Mesenchymal stem cell (in vitro differentiated cells and primary cell): ENCODE data around the gene VAX1.

ENCODE experiments used
- DNase-seq: peaks from one replicate; pipeline ENCODE4 v3.0.0-alpha.2; 2013
- H2AFZ ChIP-seq: one replicate; pipeline ENCODE4 v1.6.1; 2013; ENCODE audit warnings: low read depth, mild to moderate bottlenecking, control low read depth, inconsistent platforms, low read length, moderate library complexity
- H2AK5ac ChIP-seq: 2 replicates; pipeline ENCODE4 v1.6.1; 2013; ENCODE audit warnings: low read length, moderate library complexity, mild to moderate bottlenecking, inconsistent platforms; ENCODE audit not compliant: severe bottlenecking
- H2BK120ac ChIP-seq: one replicate; pipeline ENCODE4 v1.6.1; 2013; ENCODE audit warnings: low read depth, mild to moderate bottlenecking, inconsistent platforms, low read length, moderate library complexity
- H2BK12ac ChIP-seq, 2 experiments: one replicate each; pipeline ENCODE4 v1.6.1; 2013; ENCODE audit warnings: inconsistent platforms in 2 of 2, low read length in 2 of 2, mild to moderate bottlenecking in 2 of 2, moderate library complexity in 2 of 2, control low read depth in 1 of 2
- H2BK15ac ChIP-seq: one replicate; pipeline ENCODE4 v1.6.1; 2013; ENCODE audit warnings: mild to moderate bottlenecking, low read depth, inconsistent platforms; ENCODE audit not compliant: poor library complexity, severe bottlenecking
- H2BK5ac ChIP-seq: 2 replicates; pipeline ENCODE4 v1.6.1; 2013; ENCODE audit warnings: low read depth, mild to moderate bottlenecking, low read length, control low read depth, inconsistent platforms; ENCODE audit not compliant: poor library complexity, severe bottlenecking
- H3K14ac ChIP-seq, 2 experiments: one replicate each; pipeline ENCODE4 v1.6.1; 2013; ENCODE audit warnings: inconsistent platforms in 2 of 2, low read length in 2 of 2, control low read depth in 1 of 2, mild to moderate bottlenecking in 1 of 2, moderate library complexity in 1 of 2
- H3K18ac ChIP-seq, 2 experiments: one replicate each; pipeline ENCODE4 v1.6.1; 2013; ENCODE audit warnings: inconsistent platforms in 2 of 2, low read length in 2 of 2, control low read depth in 1 of 2, low read depth in 1 of 2, mild to moderate bottlenecking in 1 of 2
- H3K23ac ChIP-seq, 2 experiments: one replicate each; pipeline ENCODE4 v1.6.1; 2013; ENCODE audit warnings: inconsistent platforms in 2 of 2, low read length in 2 of 2, mild to moderate bottlenecking in 2 of 2, moderate library complexity in 2 of 2, control low read depth in 1 of 2
- H3K27ac ChIP-seq: 2 replicates; pipeline ENCODE4 v1.5.1; 2013; ENCODE audit warnings: mild to moderate bottlenecking, moderate library complexity, low read length, control low read depth, inconsistent platforms; ENCODE audit not compliant: poor library complexity, severe bottlenecking
- H3K27me3 ChIP-seq, 2 experiments: 2 replicates each; pipeline versions ENCODE4 v1.6.1 to v1.7.0; 2013; ENCODE audit warnings: low read length in 2 of 2, mild to moderate bottlenecking in 2 of 2, moderate library complexity in 2 of 2, control low read depth in 1 of 2, inconsistent platforms in 1 of 2; ENCODE audit not compliant: control insufficient read depth in 1 of 2, insufficient read depth in 1 of 2
- H3K36me3 ChIP-seq, 2 experiments: 2 replicates each; pipeline versions ENCODE4 v1.6.1 to v1.7.0; 2013; ENCODE audit warnings: low read length in 2 of 2, control low read depth in 1 of 2, inconsistent platforms in 1 of 2, low read depth in 1 of 2, mild to moderate bottlenecking in 1 of 2; ENCODE audit not compliant: insufficient read depth in 2 of 2, control insufficient read depth in 1 of 2
- H3K4ac ChIP-seq, 2 experiments: one replicate each; pipeline ENCODE4 v1.6.1; 2013; ENCODE audit warnings: inconsistent platforms in 2 of 2, low read length in 2 of 2, mild to moderate bottlenecking in 2 of 2, moderate library complexity in 2 of 2, control low read depth in 1 of 2, low read depth in 1 of 2
- H3K4me1 ChIP-seq: 2 replicates; pipeline ENCODE4 v1.6.1; 2013; ENCODE audit warnings: low read depth, low read length, control low read depth; ENCODE audit not compliant: control insufficient read depth, insufficient read depth
- H3K4me2 ChIP-seq: 2 replicates; pipeline ENCODE4 v1.6.1; 2013; ENCODE audit warnings: low read length, mild to moderate bottlenecking, inconsistent platforms; ENCODE audit not compliant: poor library complexity, severe bottlenecking
- H3K4me3 ChIP-seq, 2 experiments: 2 replicates each; pipeline versions ENCODE4 v1.5.1 to v1.7.0; 2013; ENCODE audit warnings: low read length in 2 of 2, mild to moderate bottlenecking in 2 of 2, control low read depth in 1 of 2, low read depth in 1 of 2; ENCODE audit not compliant: insufficient read depth in 1 of 2
- H3K79me1 ChIP-seq: replicated peaks from 2 replicates; pipeline ENCODE4 v1.6.1; 2013; ENCODE audit warnings: mild to moderate bottlenecking, control low read depth, low read length, inconsistent platforms; ENCODE audit not compliant: poor library complexity, severe bottlenecking
- H3K9ac ChIP-seq: 2 replicates; pipeline ENCODE4 v1.7.0; 2013; ENCODE audit warnings: mild to moderate bottlenecking, low read length, moderate library complexity
- H3K9me3 ChIP-seq: 2 replicates; pipeline ENCODE4 v1.7.0; 2013; ENCODE audit warnings: mild to moderate bottlenecking, low read length; ENCODE audit not compliant: control insufficient read depth
- H4K8ac ChIP-seq: one replicate; pipeline ENCODE4 v1.6.1; 2013; ENCODE audit warnings: inconsistent platforms, mild to moderate bottlenecking, low read length, moderate library complexity
- H4K91ac ChIP-seq: one replicate; pipeline ENCODE4 v1.6.1; 2013; ENCODE audit warnings: mild to moderate bottlenecking, low read length, inconsistent platforms
- WGBS: methylation state at CpG from one replicate; pipeline ENCODE4 v1.1.7; 2013; ENCODE audit warnings: mixed read lengths; 5-methylcytosine and 5-hydroxymethylcytosine counted together

The VAX1 gene

DNA sequence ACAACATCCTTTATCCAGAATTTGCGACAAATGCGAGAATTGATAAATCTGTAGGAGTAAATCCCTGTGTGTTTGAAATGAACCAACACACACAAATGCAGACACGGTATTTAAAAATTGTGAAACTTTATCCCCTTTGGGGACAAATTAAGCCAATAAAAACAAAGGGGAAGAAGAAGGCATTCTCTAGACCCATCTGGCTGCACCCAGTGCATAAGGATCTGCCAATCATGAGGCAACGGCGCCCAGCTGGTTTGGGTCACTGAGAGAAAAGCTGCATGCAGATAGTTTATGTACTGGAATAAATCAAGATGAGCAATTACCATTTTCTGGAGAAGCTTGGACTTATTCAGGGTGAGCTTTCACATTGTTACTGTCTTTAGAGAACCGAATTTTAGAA, 45.7 kb downstream of the VAX1 start:
- no peak overlapping the region for H3K4ac ChIP-seq
- no peak overlapping the region for H2BK12ac ChIP-seq
- H2AFZ ChIP-seq, result no peak overlapping the region
- no peak for DNase-seq
- H4K91ac ChIP-seq, result no peak overlapping the region
- H2BK120ac ChIP-seq, result no peak overlapping the region
- H4K8ac ChIP-seq, result no peak overlapping the region
- H3K4me1 ChIP-seq, result no peaks in the 10 kb centered on the region
- no peak overlapping the region for H3K23ac ChIP-seq
- no peak overlapping the region for H3K4me3 ChIP-seq
- H2BK5ac ChIP-seq, result no peak overlapping the region
- H2BK15ac ChIP-seq, result no peak overlapping the region
- no peak overlapping the region for H3K18ac ChIP-seq
- no peaks in the 10 kb centered on the region for H3K79me1 ChIP-seq
- H3K4me2 ChIP-seq, result no peak overlapping the region
- no peaks in the 10 kb centered on the region for H3K9me3 ChIP-seq
- no peak overlapping the region for H2AK5ac ChIP-seq
- no peak overlapping the region for H3K27ac ChIP-seq
- no peaks in the 10 kb centered on the region for H3K36me3 ChIP-seq
- WGBS, result 82% methylated on average over 3 of the region's 6 CpGs
- peaks cover 7 to 22% of the 10 kb centered on the region in 2 experiments for H3K27me3 ChIP-seq
- H3K9ac ChIP-seq, result no peak overlapping the region
- no peak overlapping the region for H3K14ac ChIP-seq

DNA sequence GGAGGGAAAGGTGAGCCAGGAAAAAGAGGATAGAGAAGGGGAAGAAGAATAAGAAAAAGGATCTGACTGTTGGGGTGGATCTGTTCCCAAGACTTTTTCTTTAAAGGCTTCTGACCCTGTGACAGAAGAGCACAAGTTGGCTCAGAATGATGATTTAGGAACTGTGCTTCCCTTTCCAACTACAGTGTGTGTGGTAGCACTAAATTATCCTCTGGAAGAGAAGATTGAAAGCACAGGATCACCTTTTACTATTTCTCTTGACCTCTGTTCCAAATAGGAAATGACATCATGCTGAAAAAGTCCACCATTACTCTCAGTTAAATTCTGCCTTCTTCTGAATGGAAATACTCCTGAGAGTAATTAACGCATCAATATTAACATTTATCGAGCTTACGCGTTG, 47.2 kb downstream of the VAX1 start:
- no peak overlapping the region for H3K4ac ChIP-seq
- H3K4me1 ChIP-seq, result no peaks in the 10 kb centered on the region
- no peaks in the 10 kb centered on the region for H3K9me3 ChIP-seq
- no peak overlapping the region for H2BK12ac ChIP-seq
- 100% methylated on average over 1 of the region's 4 CpGs for WGBS
- no peak overlapping the region for H3K23ac ChIP-seq
- H2BK5ac ChIP-seq, result no peak overlapping the region
- H3K4me3 ChIP-seq, result no peak overlapping the region
- H4K91ac ChIP-seq, result no peak overlapping the region
- H3K79me1 ChIP-seq, result no peaks in the 10 kb centered on the region
- H4K8ac ChIP-seq, result no peak overlapping the region
- no peak overlapping the region for H3K27ac ChIP-seq
- H2BK15ac ChIP-seq, result no peak overlapping the region
- peaks cover 7 to 22% of the 10 kb centered on the region in 2 experiments for H3K27me3 ChIP-seq
- no peak overlapping the region for H2AK5ac ChIP-seq
- no peak overlapping the region for H2BK120ac ChIP-seq
- no peak overlapping the region for H3K18ac ChIP-seq
- H3K36me3 ChIP-seq, result no peaks in the 10 kb centered on the region
- H3K4me2 ChIP-seq, result no peak overlapping the region
- no peak for DNase-seq
- no peak overlapping the region for H3K14ac ChIP-seq
- no peak overlapping the region for H2AFZ ChIP-seq
- no peak overlapping the region for H3K9ac ChIP-seq

DNA sequence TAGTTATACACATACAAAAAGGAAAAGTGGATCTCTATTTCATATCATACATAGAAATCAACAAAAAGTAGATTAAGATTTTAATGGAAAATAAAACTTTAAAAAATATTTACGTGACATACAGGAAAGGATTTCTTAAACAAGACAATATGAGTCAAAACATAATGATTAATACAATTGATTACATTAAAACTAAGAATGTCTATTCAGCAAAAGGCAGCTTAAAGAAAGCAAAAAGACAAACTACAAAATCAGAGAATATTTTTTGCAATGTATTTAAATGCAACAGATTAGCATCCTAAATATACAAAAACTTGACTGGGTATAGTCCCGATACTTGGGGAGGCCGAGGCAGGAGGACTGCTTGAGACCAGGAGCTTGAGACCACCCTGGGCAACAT, 50.5 kb downstream of the VAX1 start:
- H2AFZ ChIP-seq, result no peak overlapping the region
- H4K8ac ChIP-seq, result no peak overlapping the region
- WGBS, result 83% methylated on average over 2 of the region's 3 CpGs
- no peak overlapping the region for H3K4ac ChIP-seq
- peaks cover 7 to 22% of the 10 kb centered on the region in 2 experiments for H3K27me3 ChIP-seq
- no peak overlapping the region for H2BK12ac ChIP-seq
- H3K79me1 ChIP-seq, result no peaks in the 10 kb centered on the region
- H3K4me2 ChIP-seq, result no peak overlapping the region
- H3K4me1 ChIP-seq, result no peaks in the 10 kb centered on the region
- no peak overlapping the region for H3K9ac ChIP-seq
- no peak overlapping the region for H3K4me3 ChIP-seq
- H2BK15ac ChIP-seq, result no peak overlapping the region
- no peak overlapping the region for H2BK120ac ChIP-seq
- H3K9me3 ChIP-seq, result peaks cover 7% of the 10 kb centered on the region
- DNase-seq, result no peak
- no peaks in the 10 kb centered on the region for H3K36me3 ChIP-seq
- no peak overlapping the region for H2BK5ac ChIP-seq
- H3K14ac ChIP-seq, result no peak overlapping the region
- H3K18ac ChIP-seq, result no peak overlapping the region
- H4K91ac ChIP-seq, result no peak overlapping the region
- H3K23ac ChIP-seq, result no peak overlapping the region
- H2AK5ac ChIP-seq, result no peak overlapping the region
- H3K27ac ChIP-seq, result no peak overlapping the region

DNA sequence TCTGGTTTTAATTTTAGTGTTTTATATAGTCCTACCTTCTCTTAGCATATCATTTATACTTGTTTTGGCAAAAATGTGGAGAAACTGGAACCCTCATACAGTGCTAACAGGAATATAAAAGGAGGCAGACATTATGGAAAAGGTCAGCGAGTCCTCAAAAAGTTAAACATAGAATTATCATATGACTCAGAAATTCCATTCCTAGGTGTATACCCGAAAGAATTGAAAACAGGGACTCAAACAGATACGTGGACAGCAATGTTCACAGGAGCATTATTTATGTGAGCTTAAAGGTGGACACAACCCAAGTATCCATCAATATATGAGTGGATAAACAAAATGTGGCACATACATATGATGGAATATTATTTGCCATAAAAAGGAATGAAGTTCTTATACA, 51.5 kb downstream of the VAX1 start:
- Histone ChIP-seq H3K27me3 (peaks cover 7 to 13% of the 10 kb centered on the region in 2 experiments), H2AK5ac (no peak overlapping the region), H3K4ac (no peak overlapping the region), H3K4me1 (no peaks in the 10 kb centered on the region), H2BK120ac (no peak overlapping the region), H3K23ac (no peak overlapping the region), H3K9me3 (peaks cover 7% of the 10 kb centered on the region), H3K9ac (no peak overlapping the region), H4K91ac (no peak overlapping the region), H4K8ac (no peak overlapping the region), H3K79me1 (no peaks in the 10 kb centered on the region), H3K18ac (no peak overlapping the region), H3K14ac (no peak overlapping the region), H3K4me3 (no peak overlapping the region), H3K4me2 (no peak overlapping the region), H2BK12ac (no peak overlapping the region), H3K27ac (no peak overlapping the region), H3K36me3 (no peaks in the 10 kb centered on the region), H2BK15ac (no peak overlapping the region), H2BK5ac (no peak overlapping the region), H2AFZ (no peak overlapping the region)
- DNase-seq, result no peak
- no CpG with 5 or more reads among the region's 3 CpGs for WGBS
